GM12878 (cell line): ENCODE data around the gene ZNF79. TPM values are rescaled to one million over a fixed set of nuclear protein-coding genes. Genes with fewer than 3 reads are reported as not detected.
A peak's percentile ranks its signal among the peaks of the same experiment; 100 is the strongest.

Experiments
- ATF7 ChIP-seq: fragments of 450-650 bp; IDR thresholded peaks from 2 replicates; pipeline ENCODE4 v1.6.1; 2016; ENCODE audit warnings: low read depth, mild to moderate bottlenecking
- BHLHE40 ChIP-seq, 2 experiments: fragments of 450-650 bp in 1 of 2; IDR thresholded peaks; 2 replicates each; pipeline ENCODE4 v1.6.1; 2011 to 2017; ENCODE audit warnings: low read depth in 2 of 2, borderline replicate concordance in 1 of 2, improper control_type of control experiment in 1 of 2, low read length in 1 of 2, mild to moderate bottlenecking in 1 of 2
- KAT2A ChIP-seq: conservative IDR thresholded peaks from 2 replicates; pipeline ENCODE4 v1.6.1; 2011; ENCODE audit warnings: low read depth, low read length; ENCODE audit not compliant: control insufficient read depth
- MEF2B ChIP-seq: fragments of 450-650 bp; IDR thresholded peaks from 2 replicates; pipeline ENCODE4 v1.6.1; 2018; ENCODE audit warnings: mild to moderate bottlenecking, moderate library complexity; ENCODE audit not compliant: partially characterized antibody, poor library complexity, severe bottlenecking
- NR2F1 ChIP-seq: fragments of 450-650 bp; conservative IDR thresholded peaks from 2 replicates; pipeline ENCODE4 v1.6.1; 2017; ENCODE audit warnings: mild to moderate bottlenecking
- POU2F2 ChIP-seq: IDR thresholded peaks from 3 replicates; pipeline ENCODE4 v1.6.1; 2011; ENCODE audit warnings: low read depth, mild to moderate bottlenecking, low read length, borderline replicate concordance
- RAD21 ChIP-seq: IDR thresholded peaks from 2 replicates; pipeline ENCODE4 v1.6.1; 2011; ENCODE audit warnings: mild to moderate bottlenecking, low read depth, low read length, moderate library complexity; ENCODE audit not compliant: insufficient read depth
- SREBF2 ChIP-seq: IDR thresholded peaks from 2 replicates; pipeline ENCODE4 v1.6.1; 2012; ENCODE audit warnings: mild to moderate bottlenecking, low read length
- TARDBP ChIP-seq: IDR thresholded peaks from 2 replicates; pipeline ENCODE4 v1.6.1; 2016; ENCODE audit warnings: borderline replicate concordance
- polyA plus RNA-seq, 11 experiments: library from polyadenylated mRNA; depleted of rRNA in 4 of 11; unstranded in 6 of 11; stranded (reverse) in 5 of 11; fragments of >200 nt; fragmentation: Nextera tagmentation in 4 of 11; fragmentation: Illumina TruSeq in 1 of 11; extraction: Ambion mirVana in 4 of 11; extraction: Trizol in 1 of 11; gene quantifications; 1 replicate in 1 of 11; 2 replicates in 10 of 11; pipeline versions ENCODE4 v1.2.1 to v1.2.3, GENCODE V29; 2011 to 2016; ENCODE audit warnings: inconsistent platforms in 2 of 11, missing spikeins in 2 of 11, low read depth in 1 of 11
- total RNA-seq, 4 experiments: library from RNA; depleted of rRNA in 3 of 4; stranded (reverse); fragments of >200 nt in 3 of 4; fragmentation: Illumina TruSeq in 1 of 4; extraction: Trizol in 1 of 4; gene quantifications; 2 replicates each; pipeline versions ENCODE4 v1.2.1 to v1.2.3, GENCODE V29; 2013 to 2021
- TF ChIP-seq, protein P1 (sequence below): fragments of 450-650 bp; formaldehyde crosslinking; IDR thresholded peaks from 2 replicates; pipeline ENCODE4 v1.5.0; 2022; ENCODE audit warnings: mild to moderate bottlenecking, missing genetic modification characterization
- TF ChIP-seq, protein P2 (sequence below): fragments of 450-650 bp; IDR thresholded peaks from 2 replicates; pipeline ENCODE4 v1.6.1; 2017; ENCODE audit warnings: borderline replicate concordance
- TF ChIP-seq, protein P3 (sequence below): fragments of 450-650 bp; IDR thresholded peaks from 2 replicates; pipeline ENCODE4 v1.6.1; 2018; ENCODE audit warnings: borderline replicate concordance, mild to moderate bottlenecking; ENCODE audit not compliant: partially characterized antibody
- TF ChIP-seq, protein P4 (sequence below): fragments of 450-650 bp; IDR thresholded peaks from 2 replicates; pipeline ENCODE4 v1.6.1; 2017; ENCODE audit warnings: mild to moderate bottlenecking, moderate library complexity

Gene ZNF79
- total and polyA plus RNA-seq, 10 of the 15 experiments (the other 5 are each of a cell fraction or from before 2014, with no cell fraction given), result 1.8 to 14.1 (median 11.7) TPM

DNA sequence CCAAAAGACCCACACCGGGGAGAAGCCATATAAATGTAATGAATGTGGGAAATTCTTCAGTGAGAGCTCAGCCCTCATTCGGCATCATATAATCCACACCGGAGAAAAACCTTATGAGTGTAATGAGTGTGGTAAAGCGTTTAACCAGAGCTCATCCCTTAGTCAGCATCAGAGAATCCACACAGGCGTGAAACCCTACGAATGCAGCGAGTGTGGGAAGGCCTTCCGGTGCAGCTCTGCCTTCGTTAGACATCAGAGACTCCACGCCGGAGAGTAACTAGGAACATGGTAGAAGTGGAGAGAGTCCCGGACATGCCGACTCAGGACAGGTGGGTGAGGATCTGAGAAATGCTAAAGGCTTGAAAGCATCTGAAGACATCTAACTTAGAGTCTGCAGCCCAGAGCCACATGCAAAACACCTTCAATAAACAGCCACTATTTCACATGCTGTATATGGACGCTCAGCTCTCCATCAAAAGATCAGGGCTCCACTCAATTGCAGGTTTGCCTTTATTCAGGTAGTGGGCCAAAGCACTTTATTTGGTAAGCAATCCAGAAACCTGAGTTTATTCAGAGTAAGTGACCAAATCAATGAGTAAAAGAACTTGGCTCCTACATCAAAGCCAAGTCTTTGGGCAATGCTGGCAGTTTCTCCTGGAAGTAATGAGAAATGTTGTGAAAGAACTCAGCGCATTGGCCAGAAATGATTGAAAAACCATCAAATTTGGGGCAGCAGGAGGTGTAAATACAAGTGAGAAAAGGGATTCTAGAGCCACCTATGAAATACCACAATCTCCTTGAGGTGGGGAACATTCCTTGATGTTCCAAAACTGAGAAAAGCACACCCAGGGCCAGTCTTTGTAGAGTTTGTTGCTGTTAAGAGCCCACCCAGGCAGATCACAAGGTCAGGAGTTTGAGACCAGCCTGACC is 21.0 kb downstream of the ZNF79 start (continued):
- TF ChIP-seq NR2F1 (no peak), RAD21 (no peak), SREBF2 (no peak), MEF2B (no peak), TARDBP (no peak), BHLHE40 (IDR thresholded peaks at IDR 0.05; ENCODE audit: borderline replicate concordance in 1 of 2, low read depth in 2 of 2, low read length in 1 of 2) (no peak), KAT2A (no peak), ATF7 (no peak), POU2F2 (peak; percentile 30; the same call in 1 of the 3 replicates)
- TF ChIP-seq, protein P1, sequence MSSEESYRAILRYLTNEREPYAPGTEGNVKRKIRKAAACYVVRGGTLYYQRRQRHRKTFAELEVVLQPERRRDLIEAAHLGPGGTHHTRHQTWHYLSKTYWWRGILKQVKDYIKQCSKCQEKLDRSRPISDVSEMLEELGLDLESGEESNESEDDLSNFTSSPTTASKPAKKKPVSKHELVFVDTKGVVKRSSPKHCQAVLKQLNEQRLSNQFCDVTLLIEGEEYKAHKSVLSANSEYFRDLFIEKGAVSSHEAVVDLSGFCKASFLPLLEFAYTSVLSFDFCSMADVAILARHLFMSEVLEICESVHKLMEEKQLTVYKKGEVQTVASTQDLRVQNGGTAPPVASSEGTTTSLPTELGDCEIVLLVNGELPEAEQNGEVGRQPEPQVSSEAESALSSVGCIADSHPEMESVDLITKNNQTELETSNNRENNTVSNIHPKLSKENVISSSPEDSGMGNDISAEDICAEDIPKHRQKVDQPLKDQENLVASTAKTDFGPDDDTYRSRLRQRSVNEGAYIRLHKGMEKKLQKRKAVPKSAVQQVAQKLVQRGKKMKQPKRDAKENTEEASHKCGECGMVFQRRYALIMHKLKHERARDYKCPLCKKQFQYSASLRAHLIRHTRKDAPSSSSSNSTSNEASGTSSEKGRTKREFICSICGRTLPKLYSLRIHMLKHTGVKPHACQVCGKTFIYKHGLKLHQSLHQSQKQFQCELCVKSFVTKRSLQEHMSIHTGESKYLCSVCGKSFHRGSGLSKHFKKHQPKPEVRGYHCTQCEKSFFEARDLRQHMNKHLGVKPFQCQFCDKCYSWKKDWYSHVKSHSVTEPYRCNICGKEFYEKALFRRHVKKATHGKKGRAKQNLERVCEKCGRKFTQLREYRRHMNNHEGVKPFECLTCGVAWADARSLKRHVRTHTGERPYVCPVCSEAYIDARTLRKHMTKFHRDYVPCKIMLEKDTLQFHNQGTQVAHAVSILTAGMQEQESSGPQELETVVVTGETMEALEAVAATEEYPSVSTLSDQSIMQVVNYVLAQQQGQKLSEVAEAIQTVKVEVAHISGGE (CRISPR knock-in tag), result 0 out of 2 replicates have a peak, but pooled peaks have one; percentile 7
- TF ChIP-seq, protein P2, sequence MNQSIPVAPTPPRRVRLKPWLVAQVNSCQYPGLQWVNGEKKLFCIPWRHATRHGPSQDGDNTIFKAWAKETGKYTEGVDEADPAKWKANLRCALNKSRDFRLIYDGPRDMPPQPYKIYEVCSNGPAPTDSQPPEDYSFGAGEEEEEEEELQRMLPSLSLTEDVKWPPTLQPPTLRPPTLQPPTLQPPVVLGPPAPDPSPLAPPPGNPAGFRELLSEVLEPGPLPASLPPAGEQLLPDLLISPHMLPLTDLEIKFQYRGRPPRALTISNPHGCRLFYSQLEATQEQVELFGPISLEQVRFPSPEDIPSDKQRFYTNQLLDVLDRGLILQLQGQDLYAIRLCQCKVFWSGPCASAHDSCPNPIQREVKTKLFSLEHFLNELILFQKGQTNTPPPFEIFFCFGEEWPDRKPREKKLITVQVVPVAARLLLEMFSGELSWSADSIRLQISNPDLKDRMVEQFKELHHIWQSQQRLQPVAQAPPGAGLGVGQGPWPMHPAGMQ, result no peak
- TF ChIP-seq, protein P3, sequence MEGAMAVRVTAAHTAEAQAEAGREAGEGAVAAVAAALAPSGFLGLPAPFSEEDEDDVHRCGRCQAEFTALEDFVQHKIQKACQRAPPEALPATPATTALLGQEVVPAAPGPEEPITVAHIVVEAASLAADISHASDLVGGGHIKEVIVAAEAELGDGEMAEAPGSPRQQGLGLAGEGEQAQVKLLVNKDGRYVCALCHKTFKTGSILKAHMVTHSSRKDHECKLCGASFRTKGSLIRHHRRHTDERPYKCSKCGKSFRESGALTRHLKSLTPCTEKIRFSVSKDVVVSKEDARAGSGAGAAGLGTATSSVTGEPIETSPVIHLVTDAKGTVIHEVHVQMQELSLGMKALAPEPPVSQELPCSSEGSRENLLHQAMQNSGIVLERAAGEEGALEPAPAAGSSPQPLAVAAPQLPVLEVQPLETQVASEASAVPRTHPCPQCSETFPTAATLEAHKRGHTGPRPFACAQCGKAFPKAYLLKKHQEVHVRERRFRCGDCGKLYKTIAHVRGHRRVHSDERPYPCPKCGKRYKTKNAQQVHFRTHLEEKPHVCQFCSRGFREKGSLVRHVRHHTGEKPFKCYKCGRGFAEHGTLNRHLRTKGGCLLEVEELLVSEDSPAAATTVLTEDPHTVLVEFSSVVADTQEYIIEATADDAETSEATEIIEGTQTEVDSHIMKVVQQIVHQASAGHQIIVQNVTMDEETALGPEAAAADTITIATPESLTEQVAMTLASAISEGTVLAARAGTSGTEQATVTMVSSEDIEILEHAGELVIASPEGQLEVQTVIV, result no peak
- TF ChIP-seq, protein P4, sequence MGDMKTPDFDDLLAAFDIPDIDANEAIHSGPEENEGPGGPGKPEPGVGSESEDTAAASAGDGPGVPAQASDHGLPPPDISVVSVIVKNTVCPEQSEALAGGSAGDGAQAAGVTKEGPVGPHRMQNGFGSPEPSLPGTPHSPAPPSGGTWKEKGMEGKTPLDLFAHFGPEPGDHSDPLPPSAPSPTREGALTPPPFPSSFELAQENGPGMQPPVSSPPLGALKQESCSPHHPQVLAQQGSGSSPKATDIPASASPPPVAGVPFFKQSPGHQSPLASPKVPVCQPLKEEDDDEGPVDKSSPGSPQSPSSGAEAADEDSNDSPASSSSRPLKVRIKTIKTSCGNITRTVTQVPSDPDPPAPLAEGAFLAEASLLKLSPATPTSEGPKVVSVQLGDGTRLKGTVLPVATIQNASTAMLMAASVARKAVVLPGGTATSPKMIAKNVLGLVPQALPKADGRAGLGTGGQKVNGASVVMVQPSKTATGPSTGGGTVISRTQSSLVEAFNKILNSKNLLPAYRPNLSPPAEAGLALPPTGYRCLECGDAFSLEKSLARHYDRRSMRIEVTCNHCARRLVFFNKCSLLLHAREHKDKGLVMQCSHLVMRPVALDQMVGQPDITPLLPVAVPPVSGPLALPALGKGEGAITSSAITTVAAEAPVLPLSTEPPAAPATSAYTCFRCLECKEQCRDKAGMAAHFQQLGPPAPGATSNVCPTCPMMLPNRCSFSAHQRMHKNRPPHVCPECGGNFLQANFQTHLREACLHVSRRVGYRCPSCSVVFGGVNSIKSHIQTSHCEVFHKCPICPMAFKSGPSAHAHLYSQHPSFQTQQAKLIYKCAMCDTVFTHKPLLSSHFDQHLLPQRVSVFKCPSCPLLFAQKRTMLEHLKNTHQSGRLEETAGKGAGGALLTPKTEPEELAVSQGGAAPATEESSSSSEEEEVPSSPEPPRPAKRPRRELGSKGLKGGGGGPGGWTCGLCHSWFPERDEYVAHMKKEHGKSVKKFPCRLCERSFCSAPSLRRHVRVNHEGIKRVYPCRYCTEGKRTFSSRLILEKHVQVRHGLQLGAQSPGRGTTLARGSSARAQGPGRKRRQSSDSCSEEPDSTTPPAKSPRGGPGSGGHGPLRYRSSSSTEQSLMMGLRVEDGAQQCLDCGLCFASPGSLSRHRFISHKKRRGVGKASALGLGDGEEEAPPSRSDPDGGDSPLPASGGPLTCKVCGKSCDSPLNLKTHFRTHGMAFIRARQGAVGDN, result no peak
